OCI-LY7 (cell line): ENCODE data around the gene ESAM. TPM values are rescaled to one million over a fixed set of nuclear protein-coding genes. Genes with fewer than 3 reads are reported as not detected.

Source experiments
- BruUV-seq: library from RNA; stranded (reverse); fragments of 400-500 nt; replicated peaks from 2 replicates; lab custom pipeline; 2021; lab: Mats Ljungman, UMichigan
- CTCF ChIA-PET: fragments of 300-600 bp; sonication (Branson Sonifier 250); formaldehyde crosslinking; loops from one replicate; lab custom pipeline; 2022; ENCODE audit warnings: antibody characterized with exemption; ENCODE audit not compliant: unreplicated experiment; lab: Charles Lee
- POLR2A ChIA-PET: fragments of 300-600 bp; sonication (Branson Sonifier 250); formaldehyde crosslinking; loops from one replicate; lab custom pipeline; 2022; ENCODE audit warnings: antibody characterized with exemption; lab: Charles Lee
- DNase-seq: peaks from one replicate; pipeline ENCODE4 v3.0.0-alpha.2; 2015; ENCODE audit warnings: low spot score
- H2AFZ ChIP-seq: fragments of 200-600 bp; sonication (generic), shearing (Covaris generic); 2 replicates; pipeline ENCODE4 v1.6.1; 2014; ENCODE audit warnings: mild to moderate bottlenecking, antibody characterized with exemption, low read length, moderate library complexity
- H3K27ac ChIP-seq: fragments of 200-600 bp; sonication (generic); 2 replicates; pipeline ENCODE4 v1.5.1; 2014; ENCODE audit warnings: mixed run types, low read depth, mild to moderate bottlenecking, moderate library complexity, low read length, inconsistent platforms; ENCODE audit not compliant: poor library complexity, severe bottlenecking
- H3K36me3 ChIP-seq: fragments of 200-600 bp; sonication (generic); 2 replicates; pipeline ENCODE4 v1.6.1; 2014; ENCODE audit warnings: mild to moderate bottlenecking, antibody characterized with exemption, low read length, moderate library complexity, mixed read lengths; ENCODE audit not compliant: insufficient read depth
- H3K4me1 ChIP-seq: fragments of 200-600 bp; sonication (generic); 2 replicates; pipeline ENCODE4 v1.5.1; 2014; ENCODE audit warnings: mild to moderate bottlenecking, low read length; ENCODE audit not compliant: insufficient read depth, poor library complexity, severe bottlenecking
- H3K4me2 ChIP-seq: fragments of 200-600 bp; sonication (generic); 2 replicates; pipeline ENCODE4 v1.6.1; 2014; ENCODE audit warnings: mild to moderate bottlenecking, low read length
- H3K4me3 ChIP-seq: fragments of 200-600 bp; sonication (generic); 2 replicates; pipeline ENCODE4 v1.5.1; 2014; ENCODE audit warnings: mild to moderate bottlenecking, low read depth, low read length; ENCODE audit not compliant: poor library complexity, severe bottlenecking
- H3K79me2 ChIP-seq: fragments of 200-600 bp; sonication (generic); 2 replicates; pipeline ENCODE4 v1.6.1; 2016; ENCODE audit warnings: low read depth, mild to moderate bottlenecking, low read length, moderate library complexity, mixed read lengths; ENCODE audit not compliant: insufficient read depth
- H3K9me2 ChIP-seq: fragments of 200-600 bp; sonication (generic); 2 replicates; pipeline ENCODE4 v1.6.1; 2016; ENCODE audit warnings: mild to moderate bottlenecking, low read length, mixed read lengths; ENCODE audit not compliant: insufficient read depth
- H3K9me3 ChIP-seq: fragments of 200-600 bp; sonication (generic); 2 replicates; pipeline ENCODE4 v1.6.1; 2014; ENCODE audit warnings: mild to moderate bottlenecking, mixed run types, low read length, mixed read lengths
- H4K20me1 ChIP-seq: fragments of 200-600 bp; sonication (generic); 2 replicates; pipeline ENCODE4 v1.6.1; 2014; ENCODE audit warnings: mild to moderate bottlenecking, antibody characterized with exemption, low read length, moderate library complexity, mixed read lengths; ENCODE audit not compliant: insufficient read depth
- CTCF ChIP-seq: fragments of 200-600 bp; sonication (generic); conservative IDR thresholded peaks from 2 replicates; pipeline ENCODE4 v1.5.1; 2014; ENCODE audit warnings: mild to moderate bottlenecking, antibody characterized with exemption, low read length, moderate library complexity, mixed read lengths
- EZH2phosphoT487 ChIP-seq: fragments of 200-600 bp; sonication (generic); IDR thresholded peaks from 2 replicates; pipeline ENCODE4 v1.6.1; 2018; ENCODE audit warnings: low read depth, borderline replicate concordance, mild to moderate bottlenecking, mixed run types, antibody characterized with exemption, low read length, moderate library complexity, mixed read lengths
- intact Hi-C: fragments of 100-400 bp; cut with micrococcal nuclease; formaldehyde crosslinking; loops from one replicate; pipeline ENCODE4 v1.10.0; 2022; ENCODE audit not compliant: unreplicated experiment
- total RNA-seq, 2 experiments: library from RNA; depleted of rRNA in 1 of 2; stranded (reverse); fragments of >200 nt in 1 of 2; shearing (Covaris generic) in 1 of 2; gene quantifications; 2 replicates each; pipeline ENCODE4 v1.2.3, GENCODE V29; 2014 to 2022

Gene ESAM
- total RNA-seq, 2 experiments from 2014 or later, result 0.35 to 0.49 TPM

DNA sequence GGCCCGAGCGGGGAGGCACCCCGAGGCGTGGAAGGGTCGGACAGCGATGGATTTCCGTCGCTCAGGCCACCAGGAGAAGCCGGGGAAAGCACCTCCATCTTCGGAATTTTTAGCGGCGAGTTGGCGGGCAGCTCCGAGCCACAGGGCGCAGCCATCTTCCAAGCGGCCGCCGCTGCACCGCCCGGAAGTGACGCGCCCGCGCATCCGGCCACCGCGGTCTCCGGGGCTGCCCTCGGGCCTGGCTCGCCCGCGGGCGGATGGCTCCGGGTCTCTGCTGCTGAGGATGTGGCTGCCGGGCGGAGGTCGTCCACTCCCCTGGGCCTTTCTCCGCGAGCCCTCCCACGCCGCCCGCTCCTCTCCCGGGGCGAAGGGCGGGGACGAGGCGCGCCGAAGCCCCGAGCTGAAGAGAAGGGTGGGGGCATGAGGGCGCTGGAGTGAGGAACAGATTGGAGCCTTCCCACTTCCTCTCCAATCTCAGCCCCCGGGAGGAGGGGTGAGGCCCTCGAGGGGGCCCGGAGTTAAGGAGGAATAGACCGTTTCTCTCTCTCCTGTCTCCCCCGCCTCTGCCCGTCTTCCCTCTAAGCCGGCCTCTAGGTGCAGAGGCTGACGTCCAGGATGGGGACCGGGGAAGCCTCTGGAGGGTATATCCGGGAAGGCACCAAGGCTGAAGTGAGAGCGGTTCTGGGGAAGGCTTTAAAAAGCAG lies 38.3 kb upstream of the ESAM start, which contains the start of gene MSANTD2:
Gene MSANTD2 (minus strand): TSS at position 181 of the 704 bp plus-strand sequence. CDS start 26 bp downstream, at position 155.
- no peak for TF ChIP-seq EZH2phosphoT487
- peak; percentile 17; the same call in 1 of the 2 replicates for TF ChIP-seq CTCF
- peaks cover 6% of the 10 kb centered on the region for H4K20me1 ChIP-seq
- peaks cover 37% of the 10 kb centered on the region for H3K4me1 ChIP-seq
- POLR2A ChIA-PET, result interaction anchor here (1.1 to 2.4 kb wide), 5 partner anchors 13 to 127 kb away, joined by 3 to 15 read pairs (median 11); partner anchors contain the start of genes SIAE and SPA17
- H3K9me2 ChIP-seq, result no peaks in the 10 kb centered on the region
- intact Hi-C loops, result loop anchor here (2.0 kb wide), 1 partner anchor 36 kb away; no protein-coding TSS in a partner anchor
- peaks cover 41% of the 10 kb centered on the region; the same call in 1 of the 2 replicates for H3K79me2 ChIP-seq
- H3K4me2 ChIP-seq, result peak within 1 kb of the TSS; percentile 89
- peak within 1 kb of the TSS; percentile 94 for H3K4me3 ChIP-seq
- CTCF ChIA-PET, result interaction anchor here (0.6 kb wide), 2 partner anchors 249 to 396 kb away, joined by 3 read pairs; no protein-coding TSS in a partner anchor
- H3K36me3 ChIP-seq, result no peaks in the 10 kb centered on the region
- DNase-seq, result peak; percentile 81
- BruUV-seq, result no TSS peak
- no peaks in the 10 kb centered on the region for H3K9me3 ChIP-seq
- peak within 1 kb of the TSS; percentile 96 for H2AFZ ChIP-seq
- peak within 1 kb of the TSS; percentile 83 for H3K27ac ChIP-seq

GRCh38 chr11:124799348-124800225 lies 37.5 kb upstream of the ESAM start:
- ChIA-PET CTCF (interaction anchor here (0.6 kb wide), 2 partner anchors 82 to 395 kb away, joined by 3 read pairs; no protein-coding TSS in a partner anchor), POLR2A (interaction anchor here (1.1 to 2.7 kb wide), 15 partner anchors 11 to 127 kb away, joined by 3 to 15 read pairs (median 5); partner anchors contain the start of genes SIAE and SPA17)
- Histone ChIP-seq H3K4me3 (peak overlapping the region; percentile 94), H3K79me2 (peaks cover 44% of the 10 kb centered on the region; the same call in 1 of the 2 replicates), H3K36me3 (no peaks in the 10 kb centered on the region), H2AFZ (peak overlapping the region; percentile 96), H3K27ac (peak overlapping the region; percentile 83), H4K20me1 (peaks cover 6% of the 10 kb centered on the region), H3K4me2 (peak overlapping the region; percentile 89), H3K9me2 (no peaks in the 10 kb centered on the region), H3K9me3 (no peaks in the 10 kb centered on the region), H3K4me1 (peaks cover 37% of the 10 kb centered on the region)
- DNase-seq, result peak; percentile 62
- intact Hi-C loops, result loop anchor here (1.0 to 5.0 kb wide), 4 partner anchors 36 to 313 kb away; partner anchors contain the start of gene TMEM218
- BruUV-seq, result no TSS peak
- TF ChIP-seq CTCF (0 out of 2 replicates have a peak, but pooled peaks have one; percentile 14), EZH2phosphoT487 (no peak)
